ENCODE results near the gene PTPMT1. TPM values are rescaled to one million over a fixed set of nuclear protein-coding genes. Genes with fewer than 3 reads are reported as not detected.
A peak's percentile ranks its signal among the peaks of the same experiment; 100 is the strongest.
"Not testable (repeated sequence)": the region's sequence is repeated elsewhere in the genome, so short reads cannot be mapped to it uniquely, and the experiment has no call there.

The PTPMT1 gene
- 42.3 TPM for polyA plus RNA-seq (2013, experiment 1 of 2)
- polyA plus RNA-seq (2013, experiment 2 of 2), result 45.5 TPM

- H3K36me3 ChIP-seq (ENCODE audit: insufficient read depth, low read length), result peaks cover 13% of the 10 kb centered on the region
- peak within 1 kb of the TSS; percentile 68 for H3K27ac ChIP-seq (ENCODE audit: low read depth, low read length)
- no peaks in the 10 kb centered on the region for H3K9me3 ChIP-seq (ENCODE audit: insufficient read depth, low read depth, low read length)
- H3K4me3 ChIP-seq (ENCODE audit: low read length), result peak within 1 kb of the TSS; percentile 76
- H3K4me1 ChIP-seq (ENCODE audit: insufficient read depth, low read length), result peaks cover 4% of the 10 kb centered on the region; the same call in 1 of the 2 replicates
- WGBS, result under 1% methylated on average over 86 of the region's 86 CpGs
- no peaks in the 10 kb centered on the region for H3K27me3 ChIP-seq (ENCODE audit: insufficient read depth, low read length)
- H3K9ac ChIP-seq (ENCODE audit: low read depth, low read length), result peak within 1 kb of the TSS; percentile 92
Observed at GRCh38 chr11:47565340-47566148, at the start of gene PTPMT1. TSS of gene PTPMT1 (plus strand) at chr11:47565599. CDS start at chr11:47565623, 24 bp downstream.

- Histone ChIP-seq H3K9ac (ENCODE audit: low read depth, low read length) (no peak overlapping the region), H3K36me3 (ENCODE audit: insufficient read depth, low read length) (0 out of 2 replicates have a peak, but pooled peaks cover 3% of the 10 kb centered on the region), H3K9me3 (ENCODE audit: insufficient read depth, low read depth, low read length) (no peaks in the 10 kb centered on the region), H3K4me3 (ENCODE audit: low read length) (no peak overlapping the region), H3K27ac (ENCODE audit: low read depth, low read length) (no peak overlapping the region), H3K27me3 (ENCODE audit: insufficient read depth, low read length) (no peaks in the 10 kb centered on the region), H3K4me1 (ENCODE audit: insufficient read depth, low read length) (peaks cover 27% of the 10 kb centered on the region)
- WGBS, result 95% methylated on average over 3 of the region's 3 CpGs
Observed at GRCh38 chr11:47516155-47516554, 49.2 kb upstream of the PTPMT1 start.

- H3K4me3 ChIP-seq (ENCODE audit: low read length), result no peak overlapping the region
- H3K27me3 ChIP-seq (ENCODE audit: insufficient read depth, low read length), result no peaks in the 10 kb centered on the region
- H3K9ac ChIP-seq (ENCODE audit: low read depth, low read length), result no peak overlapping the region
- no peak overlapping the region for H3K27ac ChIP-seq (ENCODE audit: low read depth, low read length)
- H3K9me3 ChIP-seq (ENCODE audit: insufficient read depth, low read depth, low read length), result no peaks in the 10 kb centered on the region
- H3K36me3 ChIP-seq (ENCODE audit: insufficient read depth, low read length), result no peaks in the 10 kb centered on the region
- peaks cover 27% of the 10 kb centered on the region for H3K4me1 ChIP-seq (ENCODE audit: insufficient read depth, low read length)
- 94% methylated on average over 10 of the region's 10 CpGs for WGBS
Observed at GRCh38 chr11:47516984-47517853, 48.2 kb upstream of the PTPMT1 start.

GRCh38 chr11:47518212-47518964, 47.0 kb upstream of the PTPMT1 start:
- H3K27me3 ChIP-seq (ENCODE audit: insufficient read depth, low read length), result no peaks in the 10 kb centered on the region
- no peak overlapping the region for H3K27ac ChIP-seq (ENCODE audit: low read depth, low read length)
- WGBS, result 86% methylated on average over 3 of the region's 3 CpGs
- H3K36me3 ChIP-seq (ENCODE audit: insufficient read depth, low read length), result no peaks in the 10 kb centered on the region
- H3K9me3 ChIP-seq (ENCODE audit: insufficient read depth, low read depth, low read length), result no peaks in the 10 kb centered on the region
- H3K9ac ChIP-seq (ENCODE audit: low read depth, low read length), result no peak overlapping the region
- peaks cover 25% of the 10 kb centered on the region for H3K4me1 ChIP-seq (ENCODE audit: insufficient read depth, low read length)
- no peak overlapping the region for H3K4me3 ChIP-seq (ENCODE audit: low read length)

GRCh38 chr11:47523490-47524225, 41.7 kb upstream of the PTPMT1 start:
- H3K9ac ChIP-seq (ENCODE audit: low read depth, low read length), result peak overlapping the region; percentile 10; the same call in 1 of the 2 replicates
- peak overlapping the region; percentile 77 for H3K27ac ChIP-seq (ENCODE audit: low read depth, low read length)
- no peaks in the 10 kb centered on the region for H3K27me3 ChIP-seq (ENCODE audit: insufficient read depth, low read length)
- peaks cover 37% of the 10 kb centered on the region for H3K4me1 ChIP-seq (ENCODE audit: insufficient read depth, low read length)
- WGBS, result 48% methylated on average over 3 of the region's 3 CpGs
- no peaks in the 10 kb centered on the region for H3K9me3 ChIP-seq (ENCODE audit: insufficient read depth, low read depth, low read length)
- no peaks in the 10 kb centered on the region for H3K36me3 ChIP-seq (ENCODE audit: insufficient read depth, low read length)
- H3K4me3 ChIP-seq (ENCODE audit: low read length), result 0 out of 2 replicates have a peak overlapping the region, but pooled peaks have one; percentile 9

GRCh38 chr11:47524291-47524874, 41.0 kb upstream of the PTPMT1 start:
- Histone ChIP-seq H3K27ac (ENCODE audit: low read depth, low read length) (peak overlapping the region; percentile 77), H3K4me3 (ENCODE audit: low read length) (no peak overlapping the region), H3K4me1 (ENCODE audit: insufficient read depth, low read length) (peaks cover 37% of the 10 kb centered on the region), H3K9me3 (ENCODE audit: insufficient read depth, low read depth, low read length) (no peaks in the 10 kb centered on the region), H3K27me3 (ENCODE audit: insufficient read depth, low read length) (no peaks in the 10 kb centered on the region), H3K9ac (ENCODE audit: low read depth, low read length) (peak overlapping the region; percentile 39; the same call in 1 of the 2 replicates), H3K36me3 (ENCODE audit: insufficient read depth, low read length) (no peaks in the 10 kb centered on the region)
- 55% methylated on average over 9 of the region's 9 CpGs for WGBS

- H3K27ac ChIP-seq (ENCODE audit: low read depth, low read length); H3K9ac ChIP-seq (ENCODE audit: low read depth, low read length): not testable (repeated sequence)
- H3K4me1 ChIP-seq (ENCODE audit: insufficient read depth, low read length), result peaks cover 37% of the 10 kb centered on the region
Observed at GRCh38 chr11:47526032-47526431, 39.4 kb upstream of the PTPMT1 start.

GRCh38 chr11:47527186-47527585, 38.2 kb upstream of the PTPMT1 start:
- H3K36me3 ChIP-seq (ENCODE audit: insufficient read depth, low read length), result peaks cover 5% of the 10 kb centered on the region
- no peaks in the 10 kb centered on the region for H3K27me3 ChIP-seq (ENCODE audit: insufficient read depth, low read length)
- H3K4me1 ChIP-seq (ENCODE audit: insufficient read depth, low read length), result peaks cover 37% of the 10 kb centered on the region
- no peak overlapping the region for H3K27ac ChIP-seq (ENCODE audit: low read depth, low read length)
- 92% methylated on average over 6 of the region's 6 CpGs for WGBS
- H3K9ac ChIP-seq (ENCODE audit: low read depth, low read length), result no peak overlapping the region
- no peaks in the 10 kb centered on the region for H3K9me3 ChIP-seq (ENCODE audit: insufficient read depth, low read depth, low read length)
- H3K4me3 ChIP-seq (ENCODE audit: low read length), result no peak overlapping the region

More at GRCh38 chr11:47526032-47526431, 39.4 kb upstream of the PTPMT1 start:
- not testable (repeated sequence) for H3K36me3 ChIP-seq (ENCODE audit: insufficient read depth, low read length); H3K9me3 ChIP-seq (ENCODE audit: insufficient read depth, low read depth, low read length); H3K27me3 ChIP-seq (ENCODE audit: insufficient read depth, low read length); H3K4me3 ChIP-seq (ENCODE audit: low read length)
- 97% methylated on average over 9 of the region's 9 CpGs for WGBS

- Histone ChIP-seq H3K4me3 (ENCODE audit: low read length) (no peak overlapping the region), H3K9me3 (ENCODE audit: insufficient read depth, low read depth, low read length) (no peaks in the 10 kb centered on the region), H3K36me3 (ENCODE audit: insufficient read depth, low read length) (peaks cover 9% of the 10 kb centered on the region), H3K27ac (ENCODE audit: low read depth, low read length) (no peak overlapping the region), H3K4me1 (ENCODE audit: insufficient read depth, low read length) (peaks cover 21% of the 10 kb centered on the region), H3K27me3 (ENCODE audit: insufficient read depth, low read length) (no peaks in the 10 kb centered on the region), H3K9ac (ENCODE audit: low read depth, low read length) (no peak overlapping the region)
- 100% methylated on average over 3 of the region's 4 CpGs for WGBS
Observed at GRCh38 chr11:47529951-47530350, 35.4 kb upstream of the PTPMT1 start.

- Histone ChIP-seq H3K4me1 (ENCODE audit: insufficient read depth, low read length) (peaks cover 13% of the 10 kb centered on the region), H3K36me3 (ENCODE audit: insufficient read depth, low read length) (peaks cover 12% of the 10 kb centered on the region)
- H3K27ac ChIP-seq (ENCODE audit: low read depth, low read length); H3K27me3 ChIP-seq (ENCODE audit: insufficient read depth, low read length); H3K9ac ChIP-seq (ENCODE audit: low read depth, low read length); H3K4me3 ChIP-seq (ENCODE audit: low read length); H3K9me3 ChIP-seq (ENCODE audit: insufficient read depth, low read depth, low read length): not testable (repeated sequence)
- WGBS, result 94% methylated on average over 9 of the region's 9 CpGs
Observed at GRCh38 chr11:47530721-47531120, 34.7 kb upstream of the PTPMT1 start.

Data from HUES64 (cell line).